ENCODE data around the gene FGD2.

GRCh38 chr6:36998723-36999038, 6.8 kb upstream of the FGD2 start:
- TF ChIP-seq MAX (IDR thresholded peaks at IDR 0.05; ENCODE audit: insufficient read depth, insufficient read length) (no peak), FOS (IDR thresholded peaks at IDR 0.05; ENCODE audit: borderline replicate concordance, insufficient read depth, low read length) (no peak), POLR2AphosphoS5 (IDR thresholded peaks at IDR 0.05; ENCODE audit: insufficient read depth, low read depth, low read length) (no peak), EZH2 (IDR thresholded peaks at IDR 0.05; ENCODE audit: borderline replicate concordance, low read depth, low read length, severe bottlenecking) (no peak), POLR2A (IDR thresholded peaks at IDR 0.05; ENCODE audit: low read depth, low read length) (no peak), JUN (IDR thresholded peaks at IDR 0.05; ENCODE audit: borderline replicate concordance, insufficient read depth, insufficient read length, low read depth) (no peak), GATA2 (IDR thresholded peaks at IDR 0.05; ENCODE audit: insufficient read depth, insufficient read length, low read depth, low read length) (no peak)
- TF ChIP-seq, protein P1, sequence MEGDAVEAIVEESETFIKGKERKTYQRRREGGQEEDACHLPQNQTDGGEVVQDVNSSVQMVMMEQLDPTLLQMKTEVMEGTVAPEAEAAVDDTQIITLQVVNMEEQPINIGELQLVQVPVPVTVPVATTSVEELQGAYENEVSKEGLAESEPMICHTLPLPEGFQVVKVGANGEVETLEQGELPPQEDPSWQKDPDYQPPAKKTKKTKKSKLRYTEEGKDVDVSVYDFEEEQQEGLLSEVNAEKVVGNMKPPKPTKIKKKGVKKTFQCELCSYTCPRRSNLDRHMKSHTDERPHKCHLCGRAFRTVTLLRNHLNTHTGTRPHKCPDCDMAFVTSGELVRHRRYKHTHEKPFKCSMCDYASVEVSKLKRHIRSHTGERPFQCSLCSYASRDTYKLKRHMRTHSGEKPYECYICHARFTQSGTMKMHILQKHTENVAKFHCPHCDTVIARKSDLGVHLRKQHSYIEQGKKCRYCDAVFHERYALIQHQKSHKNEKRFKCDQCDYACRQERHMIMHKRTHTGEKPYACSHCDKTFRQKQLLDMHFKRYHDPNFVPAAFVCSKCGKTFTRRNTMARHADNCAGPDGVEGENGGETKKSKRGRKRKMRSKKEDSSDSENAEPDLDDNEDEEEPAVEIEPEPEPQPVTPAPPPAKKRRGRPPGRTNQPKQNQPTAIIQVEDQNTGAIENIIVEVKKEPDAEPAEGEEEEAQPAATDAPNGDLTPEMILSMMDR (IDR thresholded peaks at IDR 0.05; ENCODE audit: extremely low read depth in 1 of 2, insufficient read depth in 1 of 2, low read depth in 1 of 2, low read length in 2 of 2): no peak

Data from endothelial cell of umbilical vein (primary cell).